ENCODE data around the gene UTP20.
A peak's percentile ranks its signal among the peaks of the same experiment; 100 is the strongest.
"Not testable (repeated sequence)": the region's sequence is repeated elsewhere in the genome, so short reads cannot be mapped to it uniquely, and the experiment has no call there.

The UTP20 gene

DNA sequence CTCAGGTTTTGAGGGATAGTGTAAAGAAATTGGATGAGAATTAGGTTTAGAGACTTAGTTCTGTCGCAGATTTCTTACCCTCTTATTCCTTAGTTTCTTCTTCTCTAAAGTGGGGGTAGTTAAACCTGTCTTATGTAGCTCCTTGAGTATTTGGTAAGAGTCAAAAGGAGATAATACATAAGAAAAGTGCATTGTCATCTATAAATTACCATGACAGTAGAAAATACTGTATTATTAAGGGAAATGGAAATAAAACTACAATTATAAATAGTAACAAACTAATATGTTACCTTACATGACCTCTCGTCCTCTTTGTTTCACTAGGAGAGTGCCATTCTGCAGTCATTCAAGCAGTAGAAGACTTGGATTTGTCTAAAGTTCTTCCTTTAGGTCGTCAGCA, 49.0 kb downstream of the UTP20 start:
- no peak for DNase-seq

DNA sequence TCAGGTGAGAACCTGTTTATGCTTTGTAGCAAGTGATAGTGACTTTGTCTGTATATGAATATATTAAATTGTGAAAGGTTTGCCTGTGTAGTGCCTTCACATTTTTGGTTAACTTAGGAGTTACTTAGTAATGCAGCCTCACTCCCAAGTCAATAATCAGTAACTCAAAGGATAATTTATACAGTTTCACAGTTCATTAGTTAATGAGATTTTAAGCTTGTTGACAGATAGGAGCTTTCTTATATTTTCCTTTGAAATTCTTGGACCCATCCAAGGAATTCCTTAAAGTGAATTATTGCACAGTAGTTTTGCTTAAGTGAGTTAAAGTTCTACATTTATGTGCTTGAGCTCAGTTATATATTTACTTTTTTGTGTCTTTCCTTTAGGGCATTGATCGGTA, 50.7 kb downstream of the UTP20 start:
- DNase-seq: no peak

DNA sequence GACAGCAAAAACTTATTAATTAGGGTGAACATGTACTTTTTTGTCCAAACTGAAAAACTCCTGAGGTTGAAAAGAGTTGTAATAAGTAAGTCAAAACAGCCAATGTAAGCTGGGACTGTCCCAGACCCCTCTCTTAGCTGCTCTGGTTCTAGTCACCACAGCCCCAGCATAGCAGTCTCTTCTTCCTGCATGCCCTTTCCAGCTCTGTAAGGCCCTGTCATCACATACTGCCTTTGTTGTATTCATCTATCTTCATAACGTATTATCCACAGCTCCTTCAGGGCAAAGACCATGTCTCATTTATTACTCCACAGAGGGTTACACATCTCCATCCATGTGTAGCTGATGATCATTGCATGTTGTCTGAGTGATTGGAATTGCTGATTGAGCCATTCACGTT, 56.5 kb downstream of the UTP20 start:
- DNase-seq: no peak

DNA sequence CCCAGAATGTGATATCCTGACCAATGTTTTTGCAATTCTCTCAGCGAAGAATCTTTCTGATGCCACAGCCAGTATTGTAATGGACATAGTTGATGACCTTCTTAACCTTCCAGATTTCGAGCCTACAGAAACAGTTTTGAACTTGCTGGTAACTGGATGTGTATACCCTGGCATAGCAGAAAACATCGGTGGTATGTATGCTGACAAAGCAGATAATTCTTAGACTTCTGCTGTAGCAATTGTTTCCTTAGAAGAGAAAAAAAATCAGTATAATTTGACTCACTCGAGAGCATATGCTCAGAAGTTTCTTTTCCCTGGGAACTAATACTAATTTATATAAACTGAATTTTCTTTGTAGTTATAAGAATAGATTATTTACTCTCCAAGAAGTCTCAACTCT, 58.2 kb downstream of the UTP20 start:
- DNase-seq: no peak

DNA sequence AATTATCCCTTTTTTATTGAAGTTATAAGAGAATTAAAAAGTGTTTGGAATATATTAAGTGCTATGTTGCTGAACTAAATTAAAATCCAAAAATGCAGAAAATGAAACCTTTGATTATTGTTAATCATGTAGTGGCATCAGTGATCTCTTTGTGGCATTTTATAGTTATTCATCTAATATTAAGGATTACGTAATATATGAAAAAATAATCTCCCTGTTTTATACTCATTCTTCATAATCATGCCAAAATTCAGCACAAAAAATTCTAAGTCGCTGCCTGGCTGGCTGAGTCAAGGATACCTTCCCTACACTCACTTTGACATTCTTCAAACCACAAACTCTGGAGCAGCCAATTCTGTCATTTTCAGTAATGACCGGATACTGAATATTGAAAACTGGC, 64.0 kb downstream of the UTP20 start:
- no peak for DNase-seq

DNA sequence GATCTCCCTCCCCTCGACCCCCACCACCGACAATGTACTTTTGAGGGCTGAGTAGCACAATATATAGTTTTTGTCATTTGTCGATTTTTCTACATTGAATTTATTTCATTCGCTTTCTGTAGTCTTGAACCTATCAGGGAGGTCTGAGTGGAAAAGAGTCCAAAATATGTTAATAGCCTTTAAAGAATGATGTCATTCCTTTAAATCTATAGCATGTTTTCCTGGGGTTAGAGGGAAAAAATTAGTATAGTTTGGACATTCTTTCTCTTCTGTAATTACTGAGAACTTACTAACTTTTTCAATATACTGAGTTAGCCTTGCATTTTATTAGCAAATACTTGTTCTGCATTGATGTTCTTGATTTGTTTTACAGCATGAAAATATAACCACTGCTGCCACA, 71.8 kb downstream of the UTP20 start:
- DNase-seq: no peak

DNA sequence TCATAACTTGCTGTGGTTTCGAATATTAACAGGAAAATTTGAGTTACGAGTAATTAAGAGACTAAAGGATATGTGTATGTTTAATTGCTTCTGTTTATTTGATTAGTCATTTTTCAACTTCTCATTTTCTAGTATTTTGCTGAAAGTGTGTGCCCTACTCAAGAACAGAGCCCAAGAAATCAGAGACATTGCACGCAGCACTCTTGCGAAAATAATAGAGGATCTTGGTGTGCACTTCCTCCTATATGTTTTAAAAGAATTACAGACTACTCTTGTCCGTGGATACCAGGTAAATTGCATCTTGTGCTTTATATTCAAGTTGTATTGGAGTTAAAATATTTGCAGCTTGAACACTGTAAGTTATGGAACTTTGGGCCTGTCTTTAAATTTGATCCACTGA, 76.9 kb downstream of the UTP20 start:
- no peak for DNase-seq

DNA sequence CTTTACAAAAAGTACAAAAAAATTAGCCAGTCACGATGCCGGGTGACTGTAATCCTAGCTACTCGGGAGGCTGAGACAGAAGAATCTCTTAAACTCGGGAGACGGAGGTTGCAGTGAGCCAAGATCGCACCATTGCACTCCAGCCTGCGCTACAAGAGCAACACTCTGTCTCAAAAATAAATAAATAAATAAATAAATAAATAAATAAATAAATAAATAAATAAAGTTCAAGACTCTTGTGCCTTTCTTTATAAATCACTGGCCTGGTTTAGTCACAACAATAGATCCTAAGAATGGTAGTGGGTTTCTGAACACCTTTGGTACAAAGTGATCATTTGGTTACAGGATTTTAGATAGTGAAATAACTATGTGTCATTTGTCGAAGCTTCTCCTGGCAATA, 81.5 kb downstream of the UTP20 start:
- DNase-seq: no peak

DNA sequence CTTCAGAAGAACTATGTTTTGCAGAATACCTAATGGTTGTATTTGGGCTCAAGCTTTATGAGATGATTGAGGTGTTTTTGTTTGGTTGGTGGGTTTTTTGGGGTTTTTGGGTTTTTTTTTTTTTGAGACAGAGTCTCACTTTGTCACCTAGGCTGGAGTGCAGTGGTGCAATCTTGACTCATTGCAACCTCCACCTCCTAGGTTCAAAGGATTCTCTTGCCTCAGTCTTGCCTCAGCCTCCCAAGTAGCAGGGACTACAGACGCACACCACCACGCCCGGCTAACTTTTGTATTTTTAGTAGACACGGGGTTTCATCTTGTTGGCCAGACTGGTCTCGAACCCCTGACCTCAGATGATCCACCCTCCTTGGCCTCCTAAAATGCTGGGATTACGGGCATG, 88.1 kb downstream of the UTP20 start:
- no peak for DNase-seq

DNA sequence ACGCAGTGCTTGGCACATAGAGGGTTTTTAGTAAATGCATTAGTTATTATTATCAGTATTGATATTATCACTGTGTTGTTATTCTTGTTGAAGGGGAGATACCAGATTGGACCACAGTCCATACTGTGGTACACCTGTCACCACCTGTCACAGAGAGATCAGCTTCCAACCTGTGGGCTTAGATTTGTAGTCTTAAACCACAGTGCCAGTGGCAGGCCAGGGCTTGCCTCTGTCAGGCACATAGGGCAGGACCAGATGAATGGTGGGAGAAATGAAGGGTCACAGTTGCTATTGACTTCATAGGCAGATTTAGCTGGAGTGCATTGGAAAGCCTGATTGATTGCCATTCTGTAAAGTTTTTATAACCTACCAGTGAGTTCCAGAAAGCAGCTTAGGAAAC, 92.5 kb downstream of the UTP20 start:
- DNase-seq: no peak

DNA sequence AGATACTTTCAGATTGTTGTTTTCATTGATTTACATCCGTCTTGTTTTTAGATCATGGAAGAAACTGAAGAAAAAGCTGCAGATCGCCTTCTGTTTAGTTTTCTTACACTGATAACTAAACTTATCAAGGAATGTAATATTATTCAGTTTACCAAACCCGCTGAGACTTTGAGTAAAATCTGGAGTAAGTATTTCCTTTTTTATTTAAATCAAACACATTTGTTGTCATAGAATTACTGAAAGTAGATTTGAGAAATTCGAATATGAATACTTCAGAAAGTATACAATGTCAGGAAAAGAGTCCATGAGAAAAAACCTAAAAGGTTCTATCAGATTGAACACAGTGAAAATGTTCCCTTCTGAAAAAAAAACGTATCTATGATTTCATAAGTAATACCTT, 95.7 kb downstream of the UTP20 start:
- DNase-seq: no peak

DNA sequence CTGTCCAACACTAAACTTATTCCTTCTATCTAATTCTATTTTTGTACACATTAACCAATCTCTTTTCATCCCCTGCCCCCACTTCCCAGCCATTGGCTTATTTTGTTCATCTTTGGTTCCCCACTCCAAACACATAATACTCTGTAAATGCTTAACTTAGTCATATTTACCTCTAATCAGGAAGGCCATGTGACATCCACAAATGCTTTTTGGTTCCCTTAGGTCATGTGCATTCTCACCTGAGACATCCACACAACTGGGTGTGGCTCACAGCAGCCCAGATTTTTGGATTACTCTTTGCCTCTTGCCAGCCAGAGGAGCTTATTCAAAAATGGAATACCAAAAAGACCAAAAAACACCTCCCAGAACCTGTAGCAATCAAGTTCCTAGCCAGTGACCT, 99.2 kb downstream of the UTP20 start:
- no peak for DNase-seq

DNA sequence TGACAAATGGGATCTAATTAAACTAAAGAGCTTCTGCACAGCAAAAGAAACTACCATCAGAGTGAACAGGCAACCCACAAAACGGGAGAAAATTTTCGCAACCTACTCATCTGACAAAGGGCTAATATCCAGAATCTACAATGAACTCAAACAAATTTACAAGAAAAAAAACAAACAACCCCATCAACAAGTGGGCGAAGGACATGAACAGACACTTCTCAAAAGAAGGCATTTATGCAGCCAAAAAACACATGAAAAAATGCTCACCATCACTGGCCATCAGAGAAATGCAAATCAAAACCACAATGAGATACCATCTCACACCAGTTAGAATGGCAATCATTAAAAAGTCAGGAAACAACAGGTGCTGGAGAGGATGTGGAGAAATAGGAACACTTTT, 111.3 kb downstream of the UTP20 start:
- DNase-seq: not testable (repeated sequence)

DNA sequence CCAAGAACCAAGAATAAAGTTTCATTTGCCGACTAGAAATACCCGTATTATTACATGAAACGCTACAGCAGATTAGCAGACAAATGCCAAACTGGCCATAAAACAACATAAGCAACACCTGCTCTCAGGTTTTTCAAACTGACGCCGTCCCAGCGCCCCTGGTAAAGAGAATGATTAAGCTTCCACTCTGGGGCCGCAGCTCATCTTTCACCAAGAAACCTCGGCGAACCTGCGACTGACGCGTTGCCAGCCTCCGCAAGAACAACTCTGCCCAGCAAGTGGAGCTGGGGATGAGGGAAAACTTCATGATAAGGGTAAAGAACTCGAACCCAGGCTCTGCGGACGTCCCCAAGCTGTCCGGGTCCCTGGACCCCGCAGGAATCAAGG, 127.1 kb downstream of the UTP20 start:
- no peak for DNase-seq

DNA sequence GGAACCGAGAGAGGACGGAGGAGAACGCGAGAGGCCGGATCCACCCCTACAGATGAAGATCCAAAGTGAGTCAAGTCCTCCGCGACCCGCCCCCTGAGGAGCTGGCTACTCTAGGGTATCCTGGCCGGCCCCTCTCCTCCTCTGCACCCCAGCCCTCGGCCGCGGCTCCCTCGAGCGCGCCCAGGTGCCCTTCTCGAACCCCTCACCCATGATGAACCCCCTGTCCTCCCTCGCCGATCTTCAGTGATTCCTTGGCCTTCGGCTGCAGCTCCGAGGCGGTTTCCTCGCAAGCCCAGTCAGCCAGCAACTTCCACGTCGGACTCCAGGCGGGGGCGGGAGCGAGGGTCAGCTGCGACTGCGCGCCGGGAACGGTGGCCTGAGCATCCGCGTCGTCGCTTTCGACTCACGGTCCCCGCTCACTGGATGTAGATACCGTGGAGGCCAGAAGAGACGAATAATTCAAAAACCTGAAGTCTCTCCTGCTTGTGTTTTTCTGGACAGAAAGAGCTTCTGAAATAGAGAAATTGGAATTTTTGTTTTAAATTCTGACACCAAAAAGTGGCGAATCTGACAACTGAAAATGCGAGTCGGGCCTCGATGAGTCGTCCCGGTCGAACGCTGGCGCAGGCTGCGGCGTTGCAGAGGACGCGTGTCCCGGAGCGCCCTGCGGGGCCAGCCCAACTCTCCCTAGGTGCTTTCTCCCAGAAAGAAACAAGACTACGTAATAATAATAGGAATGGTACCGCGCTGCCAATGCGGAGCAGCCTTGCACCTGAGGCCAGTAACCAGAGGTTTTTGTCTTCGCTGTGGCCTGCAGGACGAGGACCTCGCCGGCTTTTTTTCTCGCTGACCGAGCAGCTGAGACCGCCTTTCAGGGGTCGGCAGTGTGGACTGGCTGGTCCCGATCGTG, 127.8 kb downstream of the UTP20 start, which contains the start of gene ARL1:
Gene ARL1 (minus strand): TSS at position 337 of the 910 bp plus-strand sequence. CDS start 127 bp downstream, at position 210.
- peak; percentile 86 for DNase-seq

DNA sequence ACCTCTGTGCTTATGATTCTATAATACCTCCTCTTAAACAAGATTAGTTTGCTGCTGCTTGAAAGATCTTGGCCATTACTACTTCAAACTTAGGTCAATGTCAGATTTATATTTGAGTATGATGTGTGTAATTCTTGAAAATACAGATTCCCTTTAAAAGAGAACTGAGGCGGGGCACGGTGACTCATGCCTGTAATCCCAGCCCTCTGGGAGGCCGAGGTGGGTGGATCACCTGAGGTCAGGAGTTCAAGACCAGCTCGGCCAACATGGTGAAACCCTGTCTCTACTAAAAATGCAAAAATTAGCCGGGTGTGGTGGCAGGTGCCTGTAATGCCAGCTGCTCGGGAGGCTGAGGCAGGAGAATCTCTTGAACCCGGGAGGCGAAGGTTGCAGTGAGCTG, 130.3 kb downstream of the UTP20 start:
- DNase-seq: not testable (repeated sequence)

DNA sequence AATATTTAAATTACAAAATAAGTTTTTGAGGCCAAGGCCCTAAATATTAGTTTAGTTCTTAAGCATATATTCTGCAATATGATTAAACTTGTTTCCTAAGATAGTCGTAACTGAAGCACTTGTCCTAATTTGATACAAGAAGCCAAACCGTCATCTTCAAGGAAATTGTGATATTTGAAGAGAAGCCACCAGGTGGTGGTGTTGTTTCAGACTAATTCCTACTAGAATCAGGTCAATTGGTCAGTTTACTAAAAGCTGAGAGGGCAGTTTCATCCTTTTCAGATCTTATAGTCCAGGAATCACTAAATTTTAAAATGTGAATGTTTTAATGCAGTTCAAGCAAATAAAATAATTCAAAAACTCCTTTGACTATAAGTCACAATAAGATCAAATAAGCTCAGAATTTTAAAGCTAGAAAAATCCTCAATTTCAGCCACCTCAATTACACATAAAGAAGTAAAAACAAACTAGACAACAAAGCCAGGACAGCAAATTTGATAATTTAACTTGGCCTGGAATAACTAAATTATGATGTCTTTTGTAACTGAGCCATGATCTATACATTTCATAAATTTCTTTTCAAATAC, 134.7 kb downstream of the UTP20 start:
- DNase-seq: peak; percentile 8

DNA sequence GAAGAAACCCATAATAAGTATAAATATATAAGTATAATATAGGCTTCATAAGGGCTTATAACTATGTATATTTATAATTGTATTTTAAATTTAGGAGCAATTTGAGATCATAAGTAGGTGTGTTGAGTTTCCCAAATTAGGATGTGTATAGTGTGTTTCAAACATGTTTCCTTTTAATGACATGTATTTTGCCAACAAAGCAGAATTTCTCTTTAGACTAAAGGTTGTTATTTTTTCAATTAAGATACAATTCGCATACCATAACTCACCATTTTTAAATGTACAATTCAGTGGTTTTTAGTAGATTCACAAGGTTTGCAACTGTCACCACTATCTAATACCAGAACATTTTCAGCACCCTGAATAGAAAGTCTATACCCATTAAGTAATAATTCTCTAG, 135.3 kb downstream of the UTP20 start:
- no peak for DNase-seq

DNA sequence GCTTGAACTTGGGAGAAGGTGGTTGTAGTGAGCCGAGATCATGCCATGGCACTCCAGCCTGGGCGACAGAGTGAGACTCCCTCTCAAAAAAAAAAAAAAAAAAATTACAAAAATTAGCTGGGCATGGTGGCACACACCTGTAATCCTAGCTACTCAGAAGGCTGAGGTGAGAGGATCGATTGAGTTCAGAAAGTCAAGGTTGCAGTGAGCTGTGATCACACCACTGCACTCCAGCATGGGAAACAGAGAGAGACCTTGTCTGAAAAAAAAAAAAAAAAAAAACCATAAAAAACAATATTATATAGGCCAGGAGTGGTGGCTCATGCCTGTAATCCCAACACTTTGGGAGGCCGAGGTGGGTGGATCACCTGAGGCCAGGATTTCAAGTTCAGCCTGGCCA, 142.2 kb downstream of the UTP20 start:
- DNase-seq: not testable (repeated sequence)

DNA sequence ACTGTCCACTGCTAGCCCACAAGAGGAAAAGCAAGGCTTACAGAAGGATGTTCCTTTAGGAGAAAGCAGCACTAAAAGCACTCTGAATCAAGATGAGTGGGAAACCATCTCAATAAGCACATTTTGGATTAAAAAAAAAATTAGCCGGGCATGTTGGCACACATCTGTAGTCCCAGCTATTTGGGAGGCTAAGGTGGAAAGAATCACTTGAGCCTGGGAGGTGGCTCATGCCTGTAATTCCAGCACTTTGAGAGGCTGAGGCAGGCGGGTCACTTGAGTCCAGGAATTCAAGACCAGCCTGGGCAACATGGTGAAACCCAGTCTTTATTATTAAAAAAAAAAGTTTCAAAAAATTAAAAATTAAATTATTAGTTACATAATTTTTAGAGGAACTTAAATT, 144.7 kb downstream of the UTP20 start:
- DNase-seq: no peak

DNA sequence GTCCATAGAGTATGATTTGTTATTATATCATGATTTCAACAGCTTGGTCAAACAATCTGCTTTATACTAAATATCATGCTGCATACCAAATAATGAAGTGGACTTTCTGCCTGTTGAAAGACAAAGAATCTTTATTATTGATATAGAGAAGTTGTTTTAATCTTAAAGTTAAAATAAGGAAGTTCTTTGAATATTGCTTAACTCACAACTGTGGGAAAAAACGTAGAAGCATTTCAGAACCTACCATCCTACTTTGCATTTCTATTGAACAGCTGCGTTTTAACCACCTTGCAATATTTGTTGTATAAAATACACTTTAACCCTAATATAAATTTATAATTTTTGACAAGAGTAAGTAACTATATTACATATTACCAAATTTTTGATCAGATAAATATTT, 150.6 kb downstream of the UTP20 start:
- no peak for DNase-seq

DNA sequence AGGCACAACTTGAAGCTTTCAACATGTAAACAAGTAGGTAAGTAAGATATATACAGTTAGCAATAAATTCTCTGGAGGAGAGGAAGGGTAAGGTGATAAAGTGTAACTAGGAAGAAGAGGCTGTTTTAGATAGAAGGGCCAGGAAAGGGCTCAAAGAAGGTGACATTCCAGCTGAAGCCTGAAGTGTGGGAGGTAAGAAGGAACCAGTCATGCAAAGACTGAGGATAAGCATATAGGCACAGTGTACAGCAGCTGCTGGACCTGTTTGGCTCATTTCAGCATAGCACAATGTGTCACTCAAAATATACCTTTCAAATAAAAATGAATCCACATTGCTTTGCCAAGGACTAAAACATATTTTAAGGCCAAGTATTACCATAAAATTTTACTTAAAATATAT, 156.2 kb downstream of the UTP20 start:
- no peak for DNase-seq

Data from T1000 (cell line).